ENCODE measurements around the gene ERN1. TPM values are rescaled to one million over a fixed set of nuclear protein-coding genes. Genes with fewer than 3 reads are reported as not detected.

Gene ERN1
- total and polyA plus RNA-seq, 2 of the 13 experiments (the other 11 are each of a cell fraction or from before 2014, with no cell fraction given), result 6.0 to 12.7 TPM

DNA sequence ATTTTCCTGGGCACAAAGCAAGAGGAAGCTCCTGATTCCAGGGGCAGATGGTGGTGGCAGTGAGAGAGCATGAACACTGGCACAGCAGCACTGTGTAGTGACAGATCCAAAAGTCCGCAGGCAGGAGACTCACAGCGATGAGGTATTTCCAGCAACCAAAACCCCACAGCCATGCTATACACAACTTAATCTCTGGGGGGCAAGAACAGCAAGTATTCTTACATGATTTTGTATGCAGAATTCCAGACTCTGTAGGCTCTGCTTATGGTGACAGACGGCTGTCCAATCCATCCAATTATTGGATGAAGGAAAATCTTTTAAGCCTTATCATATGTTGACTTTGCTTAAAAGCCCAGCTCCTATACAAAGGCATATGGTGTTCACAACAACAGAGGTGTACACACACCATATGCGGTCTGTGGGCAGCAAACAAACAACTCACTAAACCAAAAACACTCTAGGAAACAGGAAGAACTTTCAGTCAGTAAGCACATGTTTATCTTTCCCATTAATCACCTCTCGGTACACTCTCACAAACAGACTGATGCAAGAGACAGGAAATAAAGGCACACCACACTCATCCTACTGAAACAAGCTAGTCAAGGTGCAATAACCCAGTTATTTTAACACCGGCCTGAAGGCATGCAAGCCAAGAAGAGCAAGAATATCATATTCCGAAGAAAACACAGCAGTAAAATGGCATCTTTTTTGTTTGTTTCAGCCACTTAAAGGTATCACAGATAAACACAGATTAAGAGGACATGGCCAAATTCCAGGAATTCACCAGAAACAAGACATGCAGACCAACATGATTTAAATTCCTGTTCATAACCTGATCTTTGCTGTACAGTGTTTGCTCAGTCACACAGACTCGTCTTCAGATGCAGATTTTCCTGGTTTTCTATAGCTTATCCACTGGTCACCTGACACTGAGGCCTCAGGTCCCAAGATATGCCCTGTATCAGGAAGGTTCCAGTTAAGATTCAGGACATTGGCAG is 47.8 kb downstream of the ERN1 start (continued):
- TF ChIP-seq, protein P1, sequence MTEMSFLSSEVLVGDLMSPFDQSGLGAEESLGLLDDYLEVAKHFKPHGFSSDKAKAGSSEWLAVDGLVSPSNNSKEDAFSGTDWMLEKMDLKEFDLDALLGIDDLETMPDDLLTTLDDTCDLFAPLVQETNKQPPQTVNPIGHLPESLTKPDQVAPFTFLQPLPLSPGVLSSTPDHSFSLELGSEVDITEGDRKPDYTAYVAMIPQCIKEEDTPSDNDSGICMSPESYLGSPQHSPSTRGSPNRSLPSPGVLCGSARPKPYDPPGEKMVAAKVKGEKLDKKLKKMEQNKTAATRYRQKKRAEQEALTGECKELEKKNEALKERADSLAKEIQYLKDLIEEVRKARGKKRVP (CRISPR knock-in tag; IDR thresholded peaks at IDR 0.05), result peak; percentile 66 to 100; a peak in 3 of 4 replicates
- TF ChIP-seq FOSL1 (CRISPR knock-in tag; IDR thresholded peaks at IDR 0.05; ENCODE audit: borderline replicate concordance) (peak; percentile 72; the same call in 1 of the 2 replicates), ZNF772 (CRISPR knock-in tag; IDR thresholded peaks at IDR 0.05) (peak; percentile 84), ZNF441 (CRISPR knock-in tag; IDR thresholded peaks at IDR 0.05; ENCODE audit: borderline replicate concordance) (peak; percentile 59; the same call in 1 of the 2 replicates), ZNF329 (CRISPR knock-in tag; IDR thresholded peaks at IDR 0.05; ENCODE audit: low read depth) (peak; percentile 65; the same call in 1 of the 2 replicates), ZNF547 (CRISPR knock-in tag; IDR thresholded peaks at IDR 0.05) (peak; percentile 93; the same call in 1 of the 2 replicates), ZNF331 (CRISPR knock-in tag; IDR thresholded peaks at IDR 0.05) (peak; percentile 83; the same call in 1 of the 2 replicates), ZFY (CRISPR knock-in tag; IDR thresholded peaks at IDR 0.05) (0 out of 2 replicates have a peak, but pooled peaks have one; percentile 35), ZBTB38 (CRISPR knock-in tag; IDR thresholded peaks at IDR 0.05) (peak; percentile 66; the same call in 1 of the 2 replicates), TBX2 (CRISPR knock-in tag; IDR thresholded peaks at IDR 0.05; ENCODE audit: borderline replicate concordance) (peak; percentile 97), FOSL2 (CRISPR knock-in tag; IDR thresholded peaks at IDR 0.05) (peak; percentile 97), YEATS2 (CRISPR knock-in tag; IDR thresholded peaks at IDR 0.05; ENCODE audit: borderline replicate concordance) (peak; percentile 69; the same call in 1 of the 2 replicates), SNAI1 (CRISPR knock-in tag; IDR thresholded peaks at IDR 0.05; ENCODE audit: borderline replicate concordance) (no peak)
- TF ChIP-seq, protein P2, sequence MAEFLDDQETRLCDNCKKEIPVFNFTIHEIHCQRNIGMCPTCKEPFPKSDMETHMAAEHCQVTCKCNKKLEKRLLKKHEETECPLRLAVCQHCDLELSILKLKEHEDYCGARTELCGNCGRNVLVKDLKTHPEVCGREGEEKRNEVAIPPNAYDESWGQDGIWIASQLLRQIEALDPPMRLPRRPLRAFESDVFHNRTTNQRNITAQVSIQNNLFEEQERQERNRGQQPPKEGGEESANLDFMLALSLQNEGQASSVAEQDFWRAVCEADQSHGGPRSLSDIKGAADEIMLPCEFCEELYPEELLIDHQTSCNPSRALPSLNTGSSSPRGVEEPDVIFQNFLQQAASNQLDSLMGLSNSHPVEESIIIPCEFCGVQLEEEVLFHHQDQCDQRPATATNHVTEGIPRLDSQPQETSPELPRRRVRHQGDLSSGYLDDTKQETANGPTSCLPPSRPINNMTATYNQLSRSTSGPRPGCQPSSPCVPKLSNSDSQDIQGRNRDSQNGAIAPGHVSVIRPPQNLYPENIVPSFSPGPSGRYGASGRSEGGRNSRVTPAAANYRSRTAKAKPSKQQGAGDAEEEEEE (CRISPR knock-in tag; IDR thresholded peaks at IDR 0.05; ENCODE audit: borderline replicate concordance), result peak; percentile 75; the same call in 1 of the 2 replicates
- TF ChIP-seq, protein P3, sequence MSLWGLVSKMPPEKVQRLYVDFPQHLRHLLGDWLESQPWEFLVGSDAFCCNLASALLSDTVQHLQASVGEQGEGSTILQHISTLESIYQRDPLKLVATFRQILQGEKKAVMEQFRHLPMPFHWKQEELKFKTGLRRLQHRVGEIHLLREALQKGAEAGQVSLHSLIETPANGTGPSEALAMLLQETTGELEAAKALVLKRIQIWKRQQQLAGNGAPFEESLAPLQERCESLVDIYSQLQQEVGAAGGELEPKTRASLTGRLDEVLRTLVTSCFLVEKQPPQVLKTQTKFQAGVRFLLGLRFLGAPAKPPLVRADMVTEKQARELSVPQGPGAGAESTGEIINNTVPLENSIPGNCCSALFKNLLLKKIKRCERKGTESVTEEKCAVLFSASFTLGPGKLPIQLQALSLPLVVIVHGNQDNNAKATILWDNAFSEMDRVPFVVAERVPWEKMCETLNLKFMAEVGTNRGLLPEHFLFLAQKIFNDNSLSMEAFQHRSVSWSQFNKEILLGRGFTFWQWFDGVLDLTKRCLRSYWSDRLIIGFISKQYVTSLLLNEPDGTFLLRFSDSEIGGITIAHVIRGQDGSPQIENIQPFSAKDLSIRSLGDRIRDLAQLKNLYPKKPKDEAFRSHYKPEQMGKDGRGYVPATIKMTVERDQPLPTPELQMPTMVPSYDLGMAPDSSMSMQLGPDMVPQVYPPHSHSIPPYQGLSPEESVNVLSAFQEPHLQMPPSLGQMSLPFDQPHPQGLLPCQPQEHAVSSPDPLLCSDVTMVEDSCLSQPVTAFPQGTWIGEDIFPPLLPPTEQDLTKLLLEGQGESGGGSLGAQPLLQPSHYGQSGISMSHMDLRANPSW (CRISPR knock-in tag; IDR thresholded peaks at IDR 0.05; ENCODE audit: borderline replicate concordance), result peak; percentile 89; the same call in 1 of the 2 replicates
- TF ChIP-seq, protein P4, sequence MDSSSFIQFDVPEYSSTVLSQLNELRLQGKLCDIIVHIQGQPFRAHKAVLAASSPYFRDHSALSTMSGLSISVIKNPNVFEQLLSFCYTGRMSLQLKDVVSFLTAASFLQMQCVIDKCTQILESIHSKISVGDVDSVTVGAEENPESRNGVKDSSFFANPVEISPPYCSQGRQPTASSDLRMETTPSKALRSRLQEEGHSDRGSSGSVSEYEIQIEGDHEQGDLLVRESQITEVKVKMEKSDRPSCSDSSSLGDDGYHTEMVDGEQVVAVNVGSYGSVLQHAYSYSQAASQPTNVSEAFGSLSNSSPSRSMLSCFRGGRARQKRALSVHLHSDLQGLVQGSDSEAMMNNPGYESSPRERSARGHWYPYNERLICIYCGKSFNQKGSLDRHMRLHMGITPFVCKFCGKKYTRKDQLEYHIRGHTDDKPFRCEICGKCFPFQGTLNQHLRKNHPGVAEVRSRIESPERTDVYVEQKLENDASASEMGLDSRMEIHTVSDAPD (CRISPR knock-in tag; IDR thresholded peaks at IDR 0.05), result peak; percentile 59; the same call in 1 of the 2 replicates
- TF ChIP-seq, protein P5, sequence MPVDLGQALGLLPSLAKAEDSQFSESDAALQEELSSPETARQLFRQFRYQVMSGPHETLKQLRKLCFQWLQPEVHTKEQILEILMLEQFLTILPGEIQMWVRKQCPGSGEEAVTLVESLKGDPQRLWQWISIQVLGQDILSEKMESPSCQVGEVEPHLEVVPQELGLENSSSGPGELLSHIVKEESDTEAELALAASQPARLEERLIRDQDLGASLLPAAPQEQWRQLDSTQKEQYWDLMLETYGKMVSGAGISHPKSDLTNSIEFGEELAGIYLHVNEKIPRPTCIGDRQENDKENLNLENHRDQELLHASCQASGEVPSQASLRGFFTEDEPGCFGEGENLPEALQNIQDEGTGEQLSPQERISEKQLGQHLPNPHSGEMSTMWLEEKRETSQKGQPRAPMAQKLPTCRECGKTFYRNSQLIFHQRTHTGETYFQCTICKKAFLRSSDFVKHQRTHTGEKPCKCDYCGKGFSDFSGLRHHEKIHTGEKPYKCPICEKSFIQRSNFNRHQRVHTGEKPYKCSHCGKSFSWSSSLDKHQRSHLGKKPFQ (CRISPR knock-in tag; IDR thresholded peaks at IDR 0.05; ENCODE audit: insufficient replicate concordance), result peak; percentile 86
- TF ChIP-seq, protein P6, sequence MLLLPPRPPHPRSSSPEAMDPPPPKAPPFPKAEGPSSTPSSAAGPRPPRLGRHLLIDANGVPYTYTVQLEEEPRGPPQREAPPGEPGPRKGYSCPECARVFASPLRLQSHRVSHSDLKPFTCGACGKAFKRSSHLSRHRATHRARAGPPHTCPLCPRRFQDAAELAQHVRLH (CRISPR knock-in tag; IDR thresholded peaks at IDR 0.05; ENCODE audit: borderline replicate concordance, low read depth), result peak; percentile 91

Data from HepG2 (cell line).